Neutrophil (primary cell): ENCODE data around the gene SSX3.

Source experiments
- H3K27ac ChIP-seq: fragments of 200-600 bp; sonication (generic); 2 replicates; pipeline ENCODE4 v1.5.1; 2016; ENCODE audit warnings: mild to moderate bottlenecking, moderate library complexity
- H3K27me3 ChIP-seq: fragments of 200-600 bp; sonication (generic); 2 replicates; pipeline ENCODE4 v1.6.0; 2016; ENCODE audit warnings: mild to moderate bottlenecking
- H3K36me3 ChIP-seq: fragments of 200-600 bp; sonication (generic); 2 replicates; pipeline ENCODE4 v1.5.1; 2017
- H3K4me1 ChIP-seq, 2 experiments: fragments of 200-600 bp in 1 of 2; sonication (generic) in 1 of 2; 1 replicate in 1 of 2; 2 replicates in 1 of 2; pipeline versions ENCODE4 v1.5.1 to v1.6.1; 2013 to 2016; ENCODE audit warnings: low read depth in 1 of 2, low read length in 1 of 2, mild to moderate bottlenecking in 1 of 2, moderate library complexity in 1 of 2; ENCODE audit not compliant: control insufficient read depth in 1 of 2, insufficient read depth in 1 of 2
- H3K4me3 ChIP-seq, 2 experiments: fragments of 200-600 bp in 1 of 2; sonication (generic) in 1 of 2; 1 replicate in 1 of 2; 2 replicates in 1 of 2; pipeline ENCODE4 v1.5.1; 2013 to 2016; ENCODE audit warnings: low read depth in 1 of 2, low read length in 1 of 2, mild to moderate bottlenecking in 1 of 2, moderate library complexity in 1 of 2
- H3K9me3 ChIP-seq: fragments of 200-600 bp; sonication (generic); 2 replicates; pipeline ENCODE4 v1.5.1; 2016
- TF ChIP-seq, protein P1 (sequence below): fragments of 200-600 bp; sonication (generic); IDR thresholded peaks from 2 replicates; pipeline ENCODE4 v1.5.1; 2016; ENCODE audit warnings: antibody characterized with exemption

Gene SSX3

GRCh38 chrX:48306175-48306574 lies 50.3 kb downstream of the SSX3 start:
- Histone ChIP-seq H3K4me1 (no peaks in the 10 kb centered on the region), H3K4me3 (no peak overlapping the region), H3K27ac (no peak overlapping the region), H3K27me3 (no peaks in the 10 kb centered on the region), H3K9me3 (no peaks in the 10 kb centered on the region), H3K36me3 (no peaks in the 10 kb centered on the region)
- TF ChIP-seq, protein P1, sequence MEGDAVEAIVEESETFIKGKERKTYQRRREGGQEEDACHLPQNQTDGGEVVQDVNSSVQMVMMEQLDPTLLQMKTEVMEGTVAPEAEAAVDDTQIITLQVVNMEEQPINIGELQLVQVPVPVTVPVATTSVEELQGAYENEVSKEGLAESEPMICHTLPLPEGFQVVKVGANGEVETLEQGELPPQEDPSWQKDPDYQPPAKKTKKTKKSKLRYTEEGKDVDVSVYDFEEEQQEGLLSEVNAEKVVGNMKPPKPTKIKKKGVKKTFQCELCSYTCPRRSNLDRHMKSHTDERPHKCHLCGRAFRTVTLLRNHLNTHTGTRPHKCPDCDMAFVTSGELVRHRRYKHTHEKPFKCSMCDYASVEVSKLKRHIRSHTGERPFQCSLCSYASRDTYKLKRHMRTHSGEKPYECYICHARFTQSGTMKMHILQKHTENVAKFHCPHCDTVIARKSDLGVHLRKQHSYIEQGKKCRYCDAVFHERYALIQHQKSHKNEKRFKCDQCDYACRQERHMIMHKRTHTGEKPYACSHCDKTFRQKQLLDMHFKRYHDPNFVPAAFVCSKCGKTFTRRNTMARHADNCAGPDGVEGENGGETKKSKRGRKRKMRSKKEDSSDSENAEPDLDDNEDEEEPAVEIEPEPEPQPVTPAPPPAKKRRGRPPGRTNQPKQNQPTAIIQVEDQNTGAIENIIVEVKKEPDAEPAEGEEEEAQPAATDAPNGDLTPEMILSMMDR = no peak
